H1 (cell line): ENCODE data around the gene KCNA10.

Experiments
- EP300 ChIP-seq, 2 experiments: IDR thresholded peaks; 1 replicate in 1 of 2; 2 replicates in 1 of 2; pipeline ENCODE4 v1.6.1; 2011 to 2012; ENCODE audit warnings: low read depth in 2 of 2, low read length in 2 of 2, mild to moderate bottlenecking in 2 of 2, borderline replicate concordance in 1 of 2, inconsistent platforms in 1 of 2, moderate library complexity in 1 of 2
- EZH2 ChIP-seq: fragments of 200-600 bp; sonication (generic); IDR thresholded peaks from 2 replicates; pipeline ENCODE4 v1.7.1; 2012; ENCODE audit warnings: low read depth, mild to moderate bottlenecking, moderate library complexity, low read length, inconsistent platforms; ENCODE audit not compliant: severe bottlenecking
- NANOG ChIP-seq: IDR thresholded peaks from 2 replicates; pipeline ENCODE4 v1.6.1; 2011; ENCODE audit warnings: low read length, low read depth, mild to moderate bottlenecking, inconsistent platforms; ENCODE audit not compliant: insufficient read depth, poor library complexity, severe bottlenecking
- POLR2A ChIP-seq, 2 experiments: IDR thresholded peaks; 1 replicate in 1 of 2; 2 replicates in 1 of 2; pipeline ENCODE4 v1.6.1; 2011; ENCODE audit warnings: low read depth in 2 of 2, low read length in 2 of 2, mild to moderate bottlenecking in 2 of 2; ENCODE audit errors: control extremely low read depth in 1 of 2
- POLR2AphosphoS5 ChIP-seq: IDR thresholded peaks from 2 replicates; pipeline ENCODE4 v1.6.1; 2011; ENCODE audit warnings: low read depth, low read length
- TAF1 ChIP-seq: IDR thresholded peaks from 2 replicates; pipeline ENCODE4 v1.6.1; 2011; ENCODE audit warnings: mild to moderate bottlenecking, low read depth, low read length
- YY1 ChIP-seq: IDR thresholded peaks from 2 replicates; pipeline ENCODE4 v1.6.1; 2011; ENCODE audit warnings: low read depth, mild to moderate bottlenecking, low read length
- TF ChIP-seq, protein P1 (sequence below), 3 experiments: IDR thresholded peaks; 1 replicate in 2 of 3; 2 replicates in 1 of 3; pipeline versions ENCODE4 v1.5.1 to v1.6.1; 2011; ENCODE audit warnings: low read length in 3 of 3, mild to moderate bottlenecking in 3 of 3, inconsistent platforms in 2 of 3, low read depth in 1 of 3, moderate library complexity in 1 of 3; ENCODE audit not compliant: insufficient read depth in 1 of 3; ENCODE audit errors: control extremely low read depth in 1 of 3

DNA sequence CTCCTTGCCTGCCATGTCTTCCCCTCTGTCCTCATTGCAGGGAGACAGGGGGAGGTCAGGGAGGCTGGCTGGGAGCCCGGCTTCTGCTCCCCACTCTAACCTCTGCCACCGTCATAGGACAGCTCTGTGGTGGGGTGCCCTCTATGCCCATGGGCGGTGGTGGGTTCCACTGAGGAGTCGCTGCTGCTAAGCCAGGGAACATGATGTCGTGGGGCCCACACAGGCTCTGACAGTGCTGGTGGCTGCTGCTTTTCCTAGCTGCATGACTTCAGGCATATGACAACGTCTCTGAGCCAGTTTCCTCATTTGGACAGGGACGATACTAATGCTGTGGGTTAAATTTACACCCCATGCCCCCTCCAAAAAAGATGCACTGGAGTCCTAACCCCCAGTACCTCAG is 14.7 kb downstream of the KCNA10 start:
- no peak for TF ChIP-seq EZH2
- TF ChIP-seq YY1 = no peak
- no peak for TF ChIP-seq POLR2AphosphoS5
- TF ChIP-seq EP300 (IDR thresholded peaks at IDR 0.05; ENCODE audit: borderline replicate concordance in 1 of 2, low read depth in 2 of 2, low read length in 2 of 2) = no peak
- no peak for TF ChIP-seq POLR2A (IDR thresholded peaks at IDR 0.05; ENCODE audit: control extremely low read depth in 1 of 2, low read depth in 2 of 2, low read length in 2 of 2)
- TF ChIP-seq, protein P1, sequence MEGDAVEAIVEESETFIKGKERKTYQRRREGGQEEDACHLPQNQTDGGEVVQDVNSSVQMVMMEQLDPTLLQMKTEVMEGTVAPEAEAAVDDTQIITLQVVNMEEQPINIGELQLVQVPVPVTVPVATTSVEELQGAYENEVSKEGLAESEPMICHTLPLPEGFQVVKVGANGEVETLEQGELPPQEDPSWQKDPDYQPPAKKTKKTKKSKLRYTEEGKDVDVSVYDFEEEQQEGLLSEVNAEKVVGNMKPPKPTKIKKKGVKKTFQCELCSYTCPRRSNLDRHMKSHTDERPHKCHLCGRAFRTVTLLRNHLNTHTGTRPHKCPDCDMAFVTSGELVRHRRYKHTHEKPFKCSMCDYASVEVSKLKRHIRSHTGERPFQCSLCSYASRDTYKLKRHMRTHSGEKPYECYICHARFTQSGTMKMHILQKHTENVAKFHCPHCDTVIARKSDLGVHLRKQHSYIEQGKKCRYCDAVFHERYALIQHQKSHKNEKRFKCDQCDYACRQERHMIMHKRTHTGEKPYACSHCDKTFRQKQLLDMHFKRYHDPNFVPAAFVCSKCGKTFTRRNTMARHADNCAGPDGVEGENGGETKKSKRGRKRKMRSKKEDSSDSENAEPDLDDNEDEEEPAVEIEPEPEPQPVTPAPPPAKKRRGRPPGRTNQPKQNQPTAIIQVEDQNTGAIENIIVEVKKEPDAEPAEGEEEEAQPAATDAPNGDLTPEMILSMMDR (IDR thresholded peaks at IDR 0.05; ENCODE audit: control extremely low read depth in 1 of 3, insufficient read depth in 1 of 3, low read depth in 1 of 3, low read length in 3 of 3) = no peak
- TF ChIP-seq TAF1 = no peak
- TF ChIP-seq NANOG = no peak
